HG03103 (cell line): Measurements from ENCODE around the gene SHANK2.
"Not testable (repeated sequence)": the region's sequence is repeated elsewhere in the genome, so short reads cannot be mapped to it uniquely, and the experiment has no call there.

Experiments
- ATAC-seq: cut with Tn5 transposase; IDR thresholded peaks from one replicate; pipeline ENCODE4 v1.9.1; 2021; ENCODE audit warnings: low read depth; ENCODE audit not compliant: unreplicated experiment

The SHANK2 gene

GRCh38 chr11:71245601-71246391 is 6.6 kb downstream of the SHANK2 start:
- ATAC-seq = no peak

- no peak for ATAC-seq
Observed at GRCh38 chr11:71244116-71244810, 8.1 kb downstream of the SHANK2 start.

- ATAC-seq = no peak
Observed at GRCh38 chr11:71242391-71242790, 10.0 kb downstream of the SHANK2 start.

DNA sequence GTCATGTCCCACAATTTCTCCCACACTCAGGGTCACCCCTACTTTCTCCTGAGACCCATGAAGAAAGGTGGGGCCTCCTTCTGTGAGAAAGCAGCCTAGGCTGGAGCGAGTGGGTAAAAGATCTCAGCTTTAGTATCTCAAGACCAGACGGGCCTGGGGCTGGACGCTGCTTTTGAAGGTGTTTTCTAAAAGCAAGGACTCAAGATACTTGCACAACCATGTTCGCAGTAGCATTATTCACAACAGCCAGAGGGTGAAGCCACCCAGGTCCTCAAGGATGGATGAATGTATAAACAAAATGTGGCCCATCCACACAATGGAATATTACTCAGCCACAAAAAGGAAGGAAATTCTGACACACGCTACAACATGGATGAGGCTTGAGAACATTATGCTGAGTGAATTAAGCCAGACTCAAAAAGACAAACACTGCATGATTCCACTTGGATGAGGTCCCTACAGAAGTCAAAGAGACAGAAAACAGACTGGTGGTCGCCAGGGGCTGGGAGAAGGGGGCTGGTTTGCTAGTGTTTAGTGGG is 10.6 kb downstream of the SHANK2 start:
- no peak for ATAC-seq

GRCh38 chr11:71240865-71241691 is 11.3 kb downstream of the SHANK2 start:
- ATAC-seq = no peak

DNA sequence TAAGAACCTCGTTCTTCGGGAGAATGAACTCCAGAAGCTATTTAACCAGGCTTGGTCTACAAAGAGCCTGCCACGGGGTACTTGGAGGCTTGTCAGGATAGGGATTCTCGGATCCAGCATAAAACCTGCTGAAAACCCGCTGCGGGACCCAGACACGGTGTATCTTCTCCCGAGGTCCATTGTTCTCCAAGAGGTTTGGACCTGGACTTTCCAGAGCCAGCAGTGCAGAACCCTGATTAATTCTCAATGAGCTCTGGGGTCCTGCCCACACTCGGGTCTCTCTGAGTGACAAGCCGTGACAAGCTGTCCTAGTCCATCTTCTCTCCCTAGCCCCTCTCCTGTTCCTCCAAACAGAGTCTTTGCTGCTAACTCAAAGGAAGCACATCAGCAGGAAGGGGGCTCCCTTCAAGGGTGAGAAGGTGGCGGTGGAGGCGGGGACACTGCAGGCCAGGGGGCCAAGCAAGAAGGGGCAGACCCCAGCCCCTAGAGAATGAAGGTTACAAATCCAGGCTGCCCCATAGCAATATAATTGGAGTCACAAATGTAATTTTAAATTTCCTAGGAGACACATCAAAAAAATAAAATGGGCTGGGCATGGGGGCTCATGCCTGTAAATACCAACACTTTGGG is 12.2 kb downstream of the SHANK2 start:
- ATAC-seq = no peak

DNA sequence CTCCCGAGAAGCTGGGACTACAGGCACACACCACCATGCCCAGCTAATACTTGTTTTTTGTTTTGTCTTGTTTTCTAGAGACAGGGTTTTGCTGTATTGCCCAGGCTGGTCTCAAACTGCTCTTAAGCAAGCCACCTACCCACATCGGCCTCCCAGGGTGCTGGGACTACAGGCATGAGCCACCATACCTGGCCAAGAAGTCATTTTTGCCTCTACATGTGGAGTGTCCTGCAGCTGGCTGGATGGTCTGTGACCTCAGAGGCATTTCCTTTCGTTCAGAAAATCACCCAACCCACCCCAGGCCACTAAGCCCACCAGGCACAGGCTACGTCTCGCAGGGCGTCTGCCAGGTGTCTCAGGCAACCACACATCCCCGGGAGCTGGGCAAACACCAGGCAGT is 12.8 kb downstream of the SHANK2 start:
- no peak for ATAC-seq

DNA sequence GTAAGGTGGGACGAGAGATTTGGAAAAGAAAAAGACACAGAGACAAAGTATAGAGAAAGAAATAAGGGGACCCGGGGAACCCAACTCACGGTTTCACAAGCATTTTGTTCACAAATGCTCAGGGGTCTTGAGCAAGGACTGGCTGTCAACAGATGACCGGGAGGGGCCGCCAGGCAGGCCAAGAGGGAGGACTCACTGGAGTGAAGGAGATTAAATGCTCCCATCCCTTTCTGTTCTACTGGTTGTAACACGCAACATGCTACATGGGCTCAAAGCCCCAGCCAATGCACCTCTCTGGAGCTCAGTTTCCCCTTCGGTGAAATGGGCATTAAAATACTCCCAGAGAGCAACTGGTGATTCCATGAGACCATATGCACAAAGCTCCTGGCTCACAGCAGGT is 13.4 kb downstream of the SHANK2 start:
- ATAC-seq = no peak

DNA sequence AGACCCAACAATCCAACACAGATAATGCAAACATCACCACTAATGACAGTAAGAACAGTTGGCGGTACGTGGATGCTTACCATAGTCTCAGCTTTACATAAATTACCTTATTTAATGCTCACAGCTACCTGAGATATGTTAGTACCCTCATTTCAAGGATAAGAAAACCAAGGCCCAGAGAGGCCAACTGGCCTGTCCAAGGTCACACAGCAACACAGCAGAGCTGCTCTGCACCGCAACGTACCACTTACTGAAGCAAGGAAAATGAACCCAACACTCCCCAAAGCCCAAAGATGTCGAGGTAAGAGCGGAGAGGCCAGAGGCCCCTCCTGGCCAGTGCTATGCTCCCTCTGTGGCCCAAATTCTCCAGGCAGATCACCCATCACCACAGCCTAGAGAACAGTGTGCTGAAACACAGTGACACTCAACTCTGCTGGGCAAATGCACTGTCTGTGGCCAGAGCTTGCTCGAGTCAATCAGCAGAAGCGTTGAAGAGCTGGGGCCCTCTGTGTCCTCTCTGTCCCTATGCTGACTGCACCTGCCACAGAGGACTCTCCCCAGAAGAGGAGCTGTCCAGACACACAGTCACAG is 14.0 kb downstream of the SHANK2 start:
- no peak for ATAC-seq

DNA sequence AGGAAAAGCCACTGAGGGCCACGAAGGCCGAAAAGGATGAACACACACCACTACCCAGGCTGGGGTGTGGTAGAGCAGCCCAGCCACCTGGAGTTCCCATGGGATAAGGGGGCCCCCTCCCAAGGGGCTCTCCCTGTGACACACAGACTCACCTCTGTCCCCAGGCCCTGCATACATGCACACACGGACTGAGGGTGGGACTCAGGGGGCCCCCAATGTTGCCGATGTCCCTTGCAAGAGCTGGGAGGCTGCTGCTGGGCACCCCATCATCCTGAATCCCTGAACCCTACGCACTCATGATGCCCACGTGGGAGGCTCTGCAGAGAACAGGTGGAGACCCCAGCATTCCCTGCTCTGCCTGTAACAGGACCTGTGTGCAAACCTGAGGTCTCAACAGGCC is 14.5 kb downstream of the SHANK2 start:
- ATAC-seq = no peak

DNA sequence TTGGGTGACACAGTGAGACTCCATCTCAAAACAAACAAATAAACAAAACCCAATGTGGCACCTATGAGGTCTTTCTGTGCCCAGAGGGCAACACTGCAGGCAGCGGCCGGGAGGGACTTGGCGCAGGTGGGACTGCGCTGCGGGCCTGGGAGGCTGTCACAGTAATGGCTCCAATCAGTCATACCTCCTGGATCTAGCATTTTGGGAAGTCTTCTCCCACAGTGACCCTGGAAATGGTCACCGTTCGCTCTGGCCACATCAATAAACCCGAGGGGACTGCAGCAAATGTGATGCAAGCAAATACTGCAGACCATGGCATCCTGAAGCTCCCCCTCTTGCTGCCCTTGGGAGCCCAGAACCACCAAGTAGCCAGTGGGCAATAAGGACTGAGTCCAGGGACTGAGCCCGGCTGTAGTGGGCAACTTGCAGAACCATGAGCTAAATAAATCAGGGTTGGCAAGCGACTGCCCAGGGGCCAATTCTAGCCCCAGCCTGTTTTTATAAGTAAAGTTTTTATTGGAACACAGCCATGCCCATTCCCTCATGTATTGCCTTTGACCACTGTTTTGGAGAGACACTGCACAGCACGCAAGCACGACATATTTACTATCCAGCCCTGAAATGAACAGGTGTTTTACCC is 15.4 kb downstream of the SHANK2 start:
- ATAC-seq = no peak

- no peak for ATAC-seq
Observed at GRCh38 chr11:71235719-71236118, 16.7 kb downstream of the SHANK2 start.

DNA sequence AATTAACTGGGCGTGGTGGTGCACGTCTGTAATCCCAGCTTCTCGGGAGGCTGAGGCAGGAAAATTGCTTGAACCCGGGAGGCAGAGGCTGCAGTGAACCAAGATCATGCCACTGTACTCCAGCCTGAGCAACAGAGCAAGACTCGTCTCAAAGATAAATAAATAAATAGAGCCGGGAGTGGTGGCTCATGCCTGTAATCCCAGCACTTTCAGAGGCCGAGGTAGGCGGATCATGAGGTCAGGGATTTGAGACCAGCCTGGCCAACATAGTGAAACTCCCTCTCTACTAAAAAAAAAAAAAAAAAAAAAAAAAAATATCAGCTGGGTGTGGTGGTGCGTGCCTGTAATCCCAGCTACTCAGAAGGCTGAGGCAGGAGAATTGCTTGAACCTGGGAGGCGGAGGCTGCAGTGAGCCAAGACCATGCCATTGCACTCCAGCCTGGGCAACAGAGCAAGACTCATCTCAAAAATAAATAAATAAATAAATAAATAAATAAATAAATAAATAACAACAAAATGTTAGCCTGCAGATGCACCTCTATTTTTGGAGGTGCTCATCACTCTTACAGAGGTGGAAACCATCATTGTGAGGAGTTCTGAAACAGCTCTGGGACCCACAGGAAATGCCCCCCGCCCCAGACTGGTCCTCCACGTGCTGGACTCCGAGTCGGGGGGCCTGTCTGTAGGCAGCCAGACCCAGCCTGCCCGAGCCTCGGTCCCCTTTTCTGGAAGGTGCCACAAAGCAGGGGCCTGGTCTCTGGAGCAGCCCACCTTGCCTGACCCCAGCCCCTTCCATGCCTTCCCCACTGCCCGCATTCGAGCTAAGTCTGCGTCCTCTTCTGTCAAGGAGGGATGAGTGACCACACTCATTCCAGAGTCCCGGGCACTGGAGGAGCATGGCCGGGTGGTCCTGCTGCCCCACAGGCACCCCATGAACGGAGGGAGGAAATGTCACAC is 18.2 kb downstream of the SHANK2 start:
- ATAC-seq = not testable (repeated sequence)

DNA sequence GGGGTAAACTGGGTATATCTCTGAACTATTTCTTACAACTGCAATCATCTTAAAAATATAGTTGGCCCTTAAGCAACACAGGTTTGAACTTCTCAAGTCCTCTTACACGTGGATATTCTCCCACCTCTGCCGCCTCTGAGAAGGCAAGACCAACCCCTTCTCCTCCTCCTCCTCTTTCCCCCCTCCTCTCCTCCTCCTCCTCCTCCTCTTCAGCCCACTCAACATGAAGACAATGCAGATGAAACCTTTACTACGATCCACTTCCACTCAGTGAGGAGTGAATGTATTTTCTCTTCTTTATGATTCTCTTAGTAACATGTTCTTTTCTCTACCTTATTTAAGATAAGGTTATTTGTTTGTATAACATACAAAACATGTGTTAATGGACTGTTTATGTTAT is 20.0 kb downstream of the SHANK2 start:
- no peak for ATAC-seq

- ATAC-seq = no peak
Observed at GRCh38 chr11:71228961-71229360, 23.4 kb downstream of the SHANK2 start.

DNA sequence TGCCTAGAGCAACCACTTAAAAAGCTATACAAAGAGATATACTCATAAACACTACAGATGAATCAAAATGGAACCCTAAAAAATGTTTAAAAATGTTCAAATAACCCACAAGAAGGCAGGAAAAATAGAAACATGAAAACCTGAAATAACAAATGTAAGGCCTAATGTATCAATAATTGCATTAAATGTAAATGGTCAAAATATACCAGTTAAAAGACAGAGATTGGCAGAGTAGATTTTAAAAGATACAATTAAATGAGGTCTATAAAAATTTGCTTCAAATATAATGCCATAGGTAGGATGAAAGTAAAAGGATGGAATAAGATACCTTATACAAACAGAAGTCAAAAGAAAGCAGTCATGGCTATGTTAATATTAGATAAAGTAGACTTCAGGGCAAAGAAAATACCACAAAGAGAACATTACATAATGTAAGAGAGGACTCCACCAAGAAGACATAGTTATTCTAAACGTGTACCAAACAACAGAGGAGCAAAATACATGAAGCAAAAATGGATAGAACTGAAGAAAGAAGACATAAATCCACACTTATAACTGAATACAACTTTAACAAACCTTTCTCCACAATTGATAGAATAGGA is 25.2 kb downstream of the SHANK2 start:
- ATAC-seq = no peak

- ATAC-seq = no peak
Observed at GRCh38 chr11:71223671-71224660, 28.4 kb downstream of the SHANK2 start.
